BJ (cell line): Measurements from ENCODE around the gene CLMP. TPM values are rescaled to one million over a fixed set of nuclear protein-coding genes. Genes with fewer than 3 reads are reported as not detected.

Source experiments
- CTCF ChIA-PET: fragments of 350-600 bp; formaldehyde crosslinking; extraction: SDS; loops from one replicate; lab custom pipeline; 2021; ENCODE audit warnings: antibody characterized with exemption, inconsistent platforms; lab: Yijun Ruan, JAX
- POLR2A ChIA-PET: fragments of 300-600 bp; sonication (Branson Sonifier 250); formaldehyde crosslinking; extraction: SDS; loops from one replicate; lab custom pipeline; 2021; ENCODE audit warnings: antibody characterized with exemption; lab: Charles Lee
- DNase-seq: peaks from one replicate; pipeline ENCODE4 v3.0.0-alpha.2; 2011; ENCODE audit warnings: low read depth
- H3K27me3 ChIP-seq: 2 replicates; pipeline ENCODE4 v1.6.0; 2011; ENCODE audit warnings: low read length; ENCODE audit not compliant: control insufficient read depth, insufficient read depth
- H3K36me3 ChIP-seq: 2 replicates; pipeline ENCODE4 v1.5.1; 2011; ENCODE audit warnings: low read length; ENCODE audit not compliant: control insufficient read depth, insufficient read depth
- H3K4me3 ChIP-seq: 2 replicates; pipeline ENCODE4 v1.5.1; 2011; ENCODE audit warnings: low read depth, mild to moderate bottlenecking, control low read depth, low read length
- polyA plus RNA-seq: library from polyadenylated mRNA; depleted of rRNA; stranded (reverse); fragments of >200 nt; gene quantifications from 2 replicates; pipeline ENCODE4 v1.2.3, GENCODE V29; 2011
- TF ChIP-seq, protein P1 (sequence below): IDR thresholded peaks from 2 replicates; pipeline ENCODE4 v1.5.1; 2011; ENCODE audit warnings: low read depth, mild to moderate bottlenecking, control low read depth, inconsistent platforms, low read length, moderate library complexity; ENCODE audit not compliant: insufficient read depth

The CLMP gene
- polyA plus RNA-seq, 1 experiment: 219 TPM

DNA sequence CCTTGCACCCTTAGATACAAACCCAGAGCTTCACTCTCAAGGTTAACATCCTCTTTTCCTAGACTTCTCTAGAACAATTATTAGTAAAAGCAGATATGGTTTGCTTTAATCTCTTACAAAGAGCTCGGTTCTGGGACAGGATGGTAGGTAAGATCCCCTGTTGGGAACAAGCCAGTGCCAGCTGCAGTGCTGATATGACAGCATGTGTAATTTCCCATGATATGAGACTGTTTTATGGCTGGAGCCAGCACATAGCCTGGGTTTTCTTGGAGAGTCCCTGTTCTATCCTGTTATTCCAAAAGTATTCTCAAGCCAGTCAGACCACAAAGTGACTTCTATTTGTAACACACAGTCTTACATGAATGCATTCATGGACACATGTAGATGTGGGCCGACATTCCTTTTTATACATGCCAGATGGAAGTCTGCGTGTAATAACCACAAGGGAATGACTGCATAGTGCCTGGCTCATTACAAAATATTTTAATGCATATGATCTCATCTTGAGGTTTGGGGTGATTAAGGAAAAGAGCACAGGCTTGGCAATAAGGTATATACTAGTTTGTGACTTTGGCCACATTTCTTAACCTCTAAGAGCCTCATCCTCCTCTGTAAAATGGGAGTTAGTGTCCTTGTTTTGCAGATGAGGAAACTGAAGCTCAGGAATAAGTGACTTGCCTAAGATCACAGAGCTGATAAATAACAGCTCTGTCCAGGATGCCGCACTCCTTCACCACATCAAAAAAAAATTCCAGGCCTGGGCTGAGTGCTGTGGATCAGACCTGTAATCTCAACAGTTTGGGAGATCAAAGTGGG, 21.8 kb downstream of the CLMP start:
- no peak overlapping the region for H3K4me3 ChIP-seq
- H3K27me3 ChIP-seq: no peaks in the 10 kb centered on the region
- ChIA-PET POLR2A (no interaction called here), CTCF (interaction anchor here (0.6 to 2.3 kb wide), 7 partner anchors 8 to 136 kb away, joined by 3 to 13 read pairs (median 8); no protein-coding TSS in a partner anchor)
- peaks cover 2% of the 10 kb centered on the region; the same call in 1 of the 2 replicates for H3K36me3 ChIP-seq
- DNase-seq: peak; percentile 99
- TF ChIP-seq, protein P1, sequence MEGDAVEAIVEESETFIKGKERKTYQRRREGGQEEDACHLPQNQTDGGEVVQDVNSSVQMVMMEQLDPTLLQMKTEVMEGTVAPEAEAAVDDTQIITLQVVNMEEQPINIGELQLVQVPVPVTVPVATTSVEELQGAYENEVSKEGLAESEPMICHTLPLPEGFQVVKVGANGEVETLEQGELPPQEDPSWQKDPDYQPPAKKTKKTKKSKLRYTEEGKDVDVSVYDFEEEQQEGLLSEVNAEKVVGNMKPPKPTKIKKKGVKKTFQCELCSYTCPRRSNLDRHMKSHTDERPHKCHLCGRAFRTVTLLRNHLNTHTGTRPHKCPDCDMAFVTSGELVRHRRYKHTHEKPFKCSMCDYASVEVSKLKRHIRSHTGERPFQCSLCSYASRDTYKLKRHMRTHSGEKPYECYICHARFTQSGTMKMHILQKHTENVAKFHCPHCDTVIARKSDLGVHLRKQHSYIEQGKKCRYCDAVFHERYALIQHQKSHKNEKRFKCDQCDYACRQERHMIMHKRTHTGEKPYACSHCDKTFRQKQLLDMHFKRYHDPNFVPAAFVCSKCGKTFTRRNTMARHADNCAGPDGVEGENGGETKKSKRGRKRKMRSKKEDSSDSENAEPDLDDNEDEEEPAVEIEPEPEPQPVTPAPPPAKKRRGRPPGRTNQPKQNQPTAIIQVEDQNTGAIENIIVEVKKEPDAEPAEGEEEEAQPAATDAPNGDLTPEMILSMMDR: no peak

- DNase-seq: no peak
- ChIA-PET POLR2A (no interaction called here), CTCF (interaction anchor here (0.8 kb wide), 1 partner anchor 9 kb away, joined by 4 read pairs; no protein-coding TSS in a partner anchor)
- TF ChIP-seq, protein P1: no peak
- Histone ChIP-seq H3K36me3 (peaks cover 4% of the 10 kb centered on the region; the same call in 1 of the 2 replicates), H3K4me3 (no peak overlapping the region), H3K27me3 (no peaks in the 10 kb centered on the region)
These were observed 24.1 kb downstream of the CLMP start for GRCh38 chr11:123170929-123171328.

GRCh38 chr11:123169821-123170220, 25.2 kb downstream of the CLMP start:
- Histone ChIP-seq H3K4me3 (no peak overlapping the region), H3K27me3 (no peaks in the 10 kb centered on the region), H3K36me3 (peaks cover 4% of the 10 kb centered on the region; the same call in 1 of the 2 replicates)
- no peak for DNase-seq
- ChIA-PET POLR2A (no interaction called here), CTCF (interaction anchor here (3.0 kb wide), 1 partner anchor 77 kb away, joined by 14 read pairs; no protein-coding TSS in a partner anchor)
- TF ChIP-seq, protein P1: no peak

- CTCF ChIA-PET: interaction anchor here (3.0 kb wide), 1 partner anchor 78 kb away, joined by 14 read pairs; no protein-coding TSS in a partner anchor
These were observed 26.0 kb downstream of the CLMP start for GRCh38 chr11:123168955-123169484.

More at GRCh38 chr11:123168955-123169484, 26.0 kb downstream of the CLMP start:
- POLR2A ChIA-PET: no interaction called here
- Histone ChIP-seq H3K27me3 (no peaks in the 10 kb centered on the region), H3K36me3 (peaks cover 4% of the 10 kb centered on the region; the same call in 1 of the 2 replicates), H3K4me3 (no peak overlapping the region)
- no peak for DNase-seq
- TF ChIP-seq, protein P1: no peak
